CD14-positive monocyte (primary cell): ENCODE data around the gene PLAC1. TPM values are rescaled to one million over a fixed set of nuclear protein-coding genes. Genes with fewer than 3 reads are reported as not detected.

Experiments used
- DNase-seq, 3 donors: peaks; one replicate each; pipeline ENCODE4 v3.0.0-alpha.2; 2011 to 2022
- H2AFZ ChIP-seq: 2 replicates; pipeline ENCODE4 v1.6.0; 2012; ENCODE audit warnings: mild to moderate bottlenecking, low read depth, low read length, inconsistent platforms; ENCODE audit not compliant: insufficient read depth, poor library complexity, severe bottlenecking
- H3K27ac ChIP-seq, 2 donors: 1 replicate in 1 of 2; 2 replicates in 1 of 2; pipeline ENCODE4 v1.5.1; 2012 to 2013; ENCODE audit warnings: low read length in 2 of 2, control low read depth in 1 of 2, inconsistent platforms in 1 of 2, low read depth in 1 of 2, mild to moderate bottlenecking in 1 of 2
- H3K27me3 ChIP-seq, 2 donors: one replicate each; pipeline versions ENCODE4 v1.6.0 to v1.6.1; 2011 to 2013; ENCODE audit warnings: low read length in 2 of 2; ENCODE audit not compliant: control insufficient read depth in 2 of 2, insufficient read depth in 2 of 2
- H3K36me3 ChIP-seq, 2 donors: replicated peaks in 1 of 2; 1 replicate in 1 of 2; 2 replicates in 1 of 2; pipeline versions ENCODE4 v1.5.1 to v1.6.1; 2012 to 2013; ENCODE audit warnings: low read length in 2 of 2, control low read depth in 1 of 2, inconsistent platforms in 1 of 2, mild to moderate bottlenecking in 1 of 2; ENCODE audit not compliant: insufficient read depth in 2 of 2, control insufficient read depth in 1 of 2
- H3K4me1 ChIP-seq, 2 donors: 1 replicate in 1 of 2; 2 replicates in 1 of 2; pipeline versions ENCODE4 v1.5.1 to v1.6.1; 2012 to 2013; ENCODE audit warnings: low read length in 2 of 2, control low read depth in 1 of 2, inconsistent platforms in 1 of 2, mild to moderate bottlenecking in 1 of 2, moderate library complexity in 1 of 2; ENCODE audit not compliant: insufficient read depth in 2 of 2, control insufficient read depth in 1 of 2
- H3K4me2 ChIP-seq: replicated peaks from 2 replicates; pipeline ENCODE3; 2012; ENCODE audit warnings: low read length, moderate library complexity, mild to moderate bottlenecking; ENCODE audit not compliant: poor library complexity, severe bottlenecking; ENCODE audit errors: extremely low read depth
- H3K4me3 ChIP-seq, 3 experiments: fragments of 200-600 bp in 1 of 3; sonication (generic) in 1 of 3; replicated peaks in 1 of 3; 1 replicate in 2 of 3; 2 replicates in 1 of 3; pipeline ENCODE4 v1.5.1; 2011 to 2013; ENCODE audit warnings: low read length in 3 of 3, mild to moderate bottlenecking in 3 of 3, control low read depth in 2 of 3, low read depth in 2 of 3, inconsistent platforms in 1 of 3, moderate library complexity in 1 of 3
- H3K79me2 ChIP-seq: 2 replicates; pipeline ENCODE4 v1.6.0; 2012; ENCODE audit warnings: mild to moderate bottlenecking, control low read depth, inconsistent platforms, low read length, moderate library complexity; ENCODE audit not compliant: insufficient read depth
- H3K9ac ChIP-seq: 2 replicates; pipeline ENCODE4 v1.6.0; 2017; ENCODE audit warnings: low read length, mild to moderate bottlenecking; ENCODE audit not compliant: insufficient read depth, poor library complexity, severe bottlenecking
- H3K9me3 ChIP-seq, 2 donors: replicated peaks in 1 of 2; 1 replicate in 1 of 2; 2 replicates in 1 of 2; pipeline versions ENCODE4 v1.5.1 to v1.6.1; 2012 to 2013; ENCODE audit warnings: low read length in 2 of 2, control low read depth in 1 of 2; ENCODE audit not compliant: control insufficient read depth in 1 of 2, insufficient read depth in 1 of 2
- H4K20me1 ChIP-seq: 2 replicates; pipeline ENCODE4 v1.6.0; 2012; ENCODE audit warnings: mild to moderate bottlenecking, low read length, control low read depth, moderate library complexity; ENCODE audit not compliant: insufficient read depth
- H3K27ac Mint-ChIP-seq, 7 donors: one replicate each; pipeline ENCODE4 v1.8.0; 2020; ENCODE audit warnings: mild to moderate bottlenecking in 7 of 7, mixed read lengths in 7 of 7, moderate library complexity in 6 of 7, inconsistent platforms in 2 of 7
- H3K27me3 Mint-ChIP-seq, 3 donors: one replicate each; pipeline ENCODE4 v1.8.0; 2021 to 2022; ENCODE audit warnings: low read depth in 3 of 3, mild to moderate bottlenecking in 3 of 3, mixed read lengths in 3 of 3, moderate library complexity in 3 of 3, inconsistent platforms in 1 of 3
- H3K36me3 Mint-ChIP-seq, 2 donors: one replicate each; pipeline ENCODE4 v1.8.0; 2020; ENCODE audit warnings: mixed read lengths in 2 of 2, inconsistent platforms in 1 of 2, mild to moderate bottlenecking in 1 of 2
- H3K4me1 Mint-ChIP-seq: one replicate; pipeline ENCODE4 v1.8.0; 2020; ENCODE audit warnings: mild to moderate bottlenecking, mixed read lengths
- H3K4me3 Mint-ChIP-seq, 2 donors: one replicate each; pipeline ENCODE4 v1.8.0; 2020; ENCODE audit warnings: mild to moderate bottlenecking in 2 of 2, mixed read lengths in 2 of 2, moderate library complexity in 1 of 2
- H3K9me3 Mint-ChIP-seq, 7 donors: one replicate each; pipeline ENCODE4 v1.8.0; 2020 to 2022; ENCODE audit warnings: mixed read lengths in 7 of 7, mild to moderate bottlenecking in 6 of 7, moderate library complexity in 6 of 7, inconsistent platforms in 2 of 7
- CTCF ChIP-seq: fragments of 200-600 bp; IDR thresholded peaks from one replicate; pipeline ENCODE4 v1.8.0; 2022; ENCODE audit warnings: antibody characterized with exemption, mild to moderate bottlenecking
- WGBS: methylation state at CpG from one replicate; pipeline ENCODE4 v1.1.5; 2013; ENCODE audit warnings: missing lambda C conversion rate; ENCODE audit not compliant: insufficient coverage; 5-methylcytosine and 5-hydroxymethylcytosine counted together
- intact Hi-C, 2 donors: fragments of 100-400 bp; cut with micrococcal nuclease; formaldehyde crosslinking; loops; one replicate each; pipeline versions ENCODE4 v1.15.0 to v1.15.1; 2023
- polyA plus RNA-seq, 3 donors: library from polyadenylated mRNA; depleted of rRNA in 1 of 3; unstranded in 2 of 3; stranded (reverse) in 1 of 3; fragments of 300-500 nt in 2 of 3; fragments of >200 nt in 1 of 3; fragmentation: Illumina TruSeq in 2 of 3; gene quantifications; 1 replicate in 2 of 3; 2 replicates in 1 of 3; pipeline ENCODE4 v1.2.3, GENCODE V29; 2012 to 2021

PLAC1 gene
- polyA plus RNA-seq, 3 donors, result not detected

- no peaks in the 10 kb centered on the region for H3K36me3 ChIP-seq
- H3K4me3 ChIP-seq, result peak overlapping the region; percentile 34 to 77 (median 46)
- peak overlapping the region; percentile 68 for H3K4me2 ChIP-seq
- no peaks in the 10 kb centered on the region for H3K79me2 ChIP-seq
- peak overlapping the region; percentile 51 for H2AFZ ChIP-seq
- WGBS, result 0% methylated on average over 9 of the region's 33 CpGs
- peak overlapping the region; percentile 94 to 95 for H3K4me3 Mint-ChIP-seq
- peaks cover 18 to 70% of the 10 kb centered on the region in 2 donors for H3K27me3 ChIP-seq
- H3K27me3 Mint-ChIP-seq, result peaks cover 9 to 62% (median 53%) of the 10 kb centered on the region in 3 donors
- H3K4me1 Mint-ChIP-seq, result peaks cover 52% of the 10 kb centered on the region
- DNase-seq, result peak in 1 of 3 donors; percentile 2
- peak overlapping the region; percentile 46 for H3K9ac ChIP-seq
- intact Hi-C loops, result no loop called here
- peaks cover 29 to 39% of the 10 kb centered on the region in 2 donors for H3K4me1 ChIP-seq
- H3K9me3 Mint-ChIP-seq, result peaks cover 0 to 41% (median 11%) of the 10 kb centered on the region in 7 donors
- H3K27ac ChIP-seq, result peak overlapping the region; percentile 42 to 48
- peaks cover 0 to 9% of the 10 kb centered on the region in 2 donors for H3K9me3 ChIP-seq
- no peak for TF ChIP-seq CTCF
- peaks cover 4% of the 10 kb centered on the region in 2 donors for H3K36me3 Mint-ChIP-seq
- H3K27ac Mint-ChIP-seq, result peak overlapping the region; percentile 61 to 92 (median 88)
- H4K20me1 ChIP-seq, result no peaks in the 10 kb centered on the region
Observed at GRCh38 chrX:134548257-134549201, 109.7 kb downstream of the PLAC1 start.

- Mint-ChIP-seq H3K27me3 (peaks cover 10 to 62% (median 51%) of the 10 kb centered on the region in 3 donors), H3K4me1 (peaks cover 60% of the 10 kb centered on the region), H3K27ac (no peak overlapping the region), H3K9me3 (peaks cover 0 to 41% (median 11%) of the 10 kb centered on the region in 7 donors), H3K4me3 (peak overlapping the region in 1 of 2 donors; percentile 67), H3K36me3 (peaks cover 4% of the 10 kb centered on the region in 2 donors)
- Histone ChIP-seq H3K9ac (no peak overlapping the region), H3K4me3 (no peak overlapping the region), H3K4me1 (peaks cover 31 to 39% of the 10 kb centered on the region in 2 donors), H2AFZ (no peak overlapping the region), H3K27ac (no peak overlapping the region), H4K20me1 (no peaks in the 10 kb centered on the region), H3K36me3 (no peaks in the 10 kb centered on the region), H3K9me3 (peaks cover 0 to 9% of the 10 kb centered on the region in 2 donors), H3K79me2 (no peaks in the 10 kb centered on the region), H3K27me3 (peaks cover 18 to 69% of the 10 kb centered on the region in 2 donors), H3K4me2 (no peak overlapping the region)
- DNase-seq, result no peak
- TF ChIP-seq CTCF, result no peak
- intact Hi-C loops, result no loop called here
- WGBS, result no CpG with 5 or more reads among the region's 7 CpGs
Observed at GRCh38 chrX:134547047-134547679, 111.1 kb downstream of the PLAC1 start.
